GM11168 (cell line): ENCODE results near the gene TMEM269.

Experiments used
- in situ Hi-C: fragments of 300-500 bp; cut with MboI; formaldehyde crosslinking; loops from one replicate; pipeline ENCODE4 v1.12.0; 2022; ENCODE audit warnings: low sequenced_read_pairs; ENCODE audit not compliant: unreplicated experiment

The TMEM269 gene

DNA sequence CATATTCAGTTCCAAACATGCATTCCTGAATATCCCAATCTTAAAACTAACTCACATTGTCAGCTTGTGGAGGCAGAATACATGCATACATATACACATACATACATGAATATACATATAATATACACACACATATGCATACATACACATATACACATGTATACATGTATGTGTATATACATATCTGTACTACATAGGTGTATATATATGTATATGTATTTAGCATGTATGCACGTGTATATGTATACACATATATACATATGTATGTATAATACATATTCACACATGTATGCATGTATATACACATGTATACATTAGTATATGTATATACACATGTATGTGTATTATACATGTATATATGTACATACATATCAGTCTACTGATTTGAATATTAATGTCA lies 60.4 kb downstream of the TMEM269 start:
- in situ Hi-C loops: no loop called here

DNA sequence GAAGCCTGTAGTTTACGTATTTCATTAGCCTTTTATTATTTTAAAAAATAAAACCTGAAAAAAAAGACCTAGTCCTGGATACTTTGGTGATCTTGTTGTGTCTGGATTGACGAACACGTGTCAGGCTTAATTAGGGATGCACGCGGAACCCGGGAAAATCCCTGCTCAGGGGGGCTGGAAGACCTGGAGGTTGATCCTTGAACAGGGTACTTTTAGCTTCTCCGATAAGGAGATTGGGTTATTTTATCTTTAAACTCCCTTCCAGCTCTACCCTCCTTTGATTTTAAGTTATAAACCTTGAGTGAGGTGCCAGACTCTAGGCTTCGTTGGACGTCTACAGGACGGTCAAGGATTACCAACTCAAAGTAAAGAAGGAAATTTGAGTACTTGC lies 61.1 kb downstream of the TMEM269 start:
- in situ Hi-C loops: no loop called here

DNA sequence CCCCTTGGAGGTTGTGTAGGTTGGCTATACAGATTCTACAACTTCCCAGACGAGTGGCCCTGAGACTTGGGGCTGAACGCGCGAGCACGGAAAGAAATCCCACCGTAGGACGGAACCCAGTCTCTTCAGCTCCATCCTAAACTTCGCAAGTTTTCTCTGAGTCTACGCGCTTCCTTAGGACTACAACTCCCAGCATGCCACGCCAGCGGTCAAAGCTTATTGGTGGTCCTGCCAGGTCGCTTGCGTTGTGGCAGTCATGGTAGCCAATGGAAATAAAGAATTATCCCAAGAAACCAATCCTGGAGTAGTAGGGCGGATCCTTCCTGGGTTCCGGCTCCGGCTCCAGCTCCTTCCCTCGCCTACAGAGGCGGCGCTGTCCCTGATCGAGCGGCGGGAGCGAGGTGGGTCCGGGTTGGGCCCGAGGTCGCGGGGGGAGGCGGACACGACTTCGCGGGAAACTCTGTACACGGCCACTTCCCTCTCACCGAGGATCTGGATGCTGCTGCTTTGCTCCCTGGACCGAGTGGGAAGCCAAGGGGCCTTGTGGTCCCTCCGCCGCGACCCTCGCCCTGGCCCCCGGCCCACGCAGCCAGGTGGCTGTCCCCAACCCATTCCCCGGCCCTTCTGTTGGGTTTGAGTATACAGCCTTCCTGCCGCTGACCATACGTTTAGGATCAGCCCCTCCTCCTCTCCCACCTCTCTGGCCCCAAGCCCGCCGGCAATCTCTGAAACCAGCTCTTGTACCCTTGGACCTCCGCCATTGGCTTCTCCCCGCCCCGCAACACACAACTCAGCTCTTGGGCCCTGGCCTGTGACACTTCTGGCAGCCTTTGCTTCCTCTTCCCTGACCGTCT lies 61.7 kb downstream of the TMEM269 start, which contains the start of gene ZNF691:
Gene ZNF691 (plus strand): TSS at position 357 of the 854 bp plus-strand sequence. CDS start 3,046 bp downstream, outside the sequence.
- in situ Hi-C loops: no loop called here

DNA sequence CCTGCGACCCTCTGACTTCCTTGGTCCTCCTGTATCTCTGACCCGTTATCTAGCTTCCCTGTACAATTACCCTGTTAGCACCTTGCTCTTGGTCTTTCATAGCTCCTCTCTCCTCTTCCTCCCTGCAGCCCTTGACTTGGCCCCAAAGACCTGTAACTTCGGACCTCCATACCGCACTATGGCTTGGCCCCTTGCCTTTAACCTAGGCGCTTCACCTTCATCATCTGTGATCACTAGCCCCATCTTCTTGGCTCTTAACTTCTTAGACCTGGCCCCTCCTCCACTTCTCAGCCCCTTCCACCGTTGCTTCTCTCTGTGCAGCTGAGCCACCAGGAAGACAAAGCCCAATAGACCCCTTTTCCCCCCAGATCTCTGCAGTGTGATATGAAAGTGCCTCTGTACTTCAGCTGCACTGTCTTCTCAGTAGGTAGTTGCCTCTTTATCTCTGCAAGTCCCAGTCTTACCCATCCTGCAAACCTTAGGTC lies 62.4 kb downstream of the TMEM269 start:
- in situ Hi-C loops: no loop called here

DNA sequence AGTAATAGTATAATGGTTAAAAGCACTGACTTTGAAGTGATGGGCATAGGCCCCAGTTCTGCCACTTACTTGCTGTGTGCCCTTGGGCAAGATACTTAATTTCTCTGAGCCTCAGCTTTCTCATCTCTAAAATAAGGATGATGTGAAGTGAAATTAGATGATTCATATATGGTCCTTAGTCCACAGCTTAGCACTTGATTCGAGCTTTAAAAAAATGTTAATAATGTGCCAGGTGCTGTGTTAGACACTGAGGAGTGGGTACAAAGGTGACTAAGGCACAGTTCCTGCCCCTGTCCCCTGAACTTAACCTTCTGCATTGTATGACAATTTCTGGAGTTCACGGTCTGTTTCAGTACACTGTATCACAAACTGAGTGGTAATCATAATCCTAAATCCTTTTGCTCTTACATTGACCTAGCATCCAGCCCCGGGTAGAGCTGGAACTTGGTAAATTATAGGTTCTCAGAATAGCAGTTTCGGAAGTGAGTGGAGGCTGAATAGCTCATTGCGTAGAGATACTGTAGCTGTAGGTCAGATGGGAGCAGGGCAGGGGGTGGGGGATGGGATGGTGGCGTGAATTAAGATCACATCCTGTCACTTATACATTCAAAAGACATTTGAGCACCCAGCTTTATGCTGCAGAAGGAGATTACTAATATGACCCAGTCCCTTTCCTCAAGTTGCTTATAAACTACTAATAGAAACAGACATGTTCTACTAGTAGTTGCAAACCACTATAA lies 63.1 kb downstream of the TMEM269 start:
- in situ Hi-C loops: no loop called here

DNA sequence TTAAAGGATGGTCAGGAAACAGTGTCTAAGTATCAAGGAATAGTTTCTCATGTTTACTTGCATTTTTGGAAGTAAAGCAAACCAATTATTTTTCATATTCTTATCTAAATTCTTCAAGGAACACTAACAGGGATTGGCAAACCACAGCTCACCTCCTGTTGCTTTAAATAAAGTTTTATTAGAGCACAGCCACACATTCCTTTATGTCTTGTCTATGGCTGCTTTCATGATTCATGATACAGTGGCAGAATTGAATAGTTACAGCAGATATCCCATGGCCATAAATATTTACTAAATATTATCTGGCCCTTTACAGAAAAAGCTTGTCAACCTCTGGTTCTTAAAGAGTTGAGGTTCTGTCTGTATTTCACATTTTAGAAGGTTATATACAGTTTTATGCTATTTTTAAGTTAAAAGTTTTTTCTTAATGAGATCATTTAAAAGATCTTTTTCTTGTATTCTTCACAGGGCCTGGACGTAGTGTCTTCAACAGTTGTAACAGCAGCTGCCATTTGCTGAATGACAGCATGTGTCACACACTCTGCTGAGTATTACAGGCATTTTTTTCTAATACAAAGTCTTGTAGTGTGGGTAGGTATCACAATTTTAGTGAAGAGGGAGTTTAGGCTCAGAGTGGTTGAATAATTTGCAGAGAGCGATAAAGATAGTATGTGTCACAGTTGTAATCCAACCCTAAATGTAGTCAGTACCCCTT lies 64.2 kb downstream of the TMEM269 start:
- in situ Hi-C loops: no loop called here

DNA sequence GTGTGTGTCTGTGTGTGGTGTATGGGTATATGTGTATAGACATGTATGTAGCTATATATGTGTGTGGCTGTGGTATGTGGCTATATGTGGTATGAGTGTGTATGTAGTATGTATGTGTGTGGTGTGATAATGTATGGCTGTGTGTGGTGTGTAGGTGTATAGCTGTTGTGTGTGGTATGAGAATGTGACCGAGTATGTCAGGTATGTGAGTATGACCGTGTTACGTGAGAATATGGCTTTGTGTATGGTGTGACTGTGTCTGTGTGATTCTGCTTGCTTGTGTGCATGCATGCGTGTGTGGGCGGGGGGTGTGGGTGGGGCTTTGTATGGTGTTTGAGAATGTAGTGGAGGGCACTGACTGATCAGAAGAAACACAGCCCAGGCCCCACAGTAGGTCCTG lies 65.2 kb downstream of the TMEM269 start:
- in situ Hi-C loops: no loop called here
